ENCODE results near the gene SLCO2B1. TPM values are rescaled to one million over a fixed set of nuclear protein-coding genes. Genes with fewer than 3 reads are reported as not detected.

Gene SLCO2B1
- total RNA-seq, 4 donors from 2014 or later = 50.4 to 160 (median 66.3) TPM

DNA sequence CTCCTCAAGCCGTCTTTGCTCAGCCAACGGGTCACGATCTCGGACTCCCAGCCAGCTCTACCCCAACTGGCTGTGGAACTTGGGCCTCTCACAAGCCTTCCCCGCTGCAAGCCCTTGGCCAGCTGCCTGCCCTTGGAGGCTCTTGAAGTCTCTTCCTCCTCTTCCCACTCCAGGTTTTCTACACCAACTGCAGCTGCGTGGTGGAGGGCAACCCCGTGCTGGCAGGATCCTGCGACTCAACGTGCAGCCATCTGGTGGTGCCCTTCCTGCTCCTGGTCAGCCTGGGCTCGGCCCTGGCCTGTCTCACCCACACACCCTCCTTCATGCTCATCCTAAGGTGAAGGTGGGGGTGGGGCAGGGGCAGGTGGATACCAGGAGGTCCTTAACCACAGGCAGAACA is 49.1 kb downstream of the SLCO2B1 start:
- TF ChIP-seq EP300 (IDR thresholded peaks at IDR 0.05) (no peak), POLR2A (IDR thresholded peaks at IDR 0.05) (no peak)
- TF ChIP-seq, protein P1, sequence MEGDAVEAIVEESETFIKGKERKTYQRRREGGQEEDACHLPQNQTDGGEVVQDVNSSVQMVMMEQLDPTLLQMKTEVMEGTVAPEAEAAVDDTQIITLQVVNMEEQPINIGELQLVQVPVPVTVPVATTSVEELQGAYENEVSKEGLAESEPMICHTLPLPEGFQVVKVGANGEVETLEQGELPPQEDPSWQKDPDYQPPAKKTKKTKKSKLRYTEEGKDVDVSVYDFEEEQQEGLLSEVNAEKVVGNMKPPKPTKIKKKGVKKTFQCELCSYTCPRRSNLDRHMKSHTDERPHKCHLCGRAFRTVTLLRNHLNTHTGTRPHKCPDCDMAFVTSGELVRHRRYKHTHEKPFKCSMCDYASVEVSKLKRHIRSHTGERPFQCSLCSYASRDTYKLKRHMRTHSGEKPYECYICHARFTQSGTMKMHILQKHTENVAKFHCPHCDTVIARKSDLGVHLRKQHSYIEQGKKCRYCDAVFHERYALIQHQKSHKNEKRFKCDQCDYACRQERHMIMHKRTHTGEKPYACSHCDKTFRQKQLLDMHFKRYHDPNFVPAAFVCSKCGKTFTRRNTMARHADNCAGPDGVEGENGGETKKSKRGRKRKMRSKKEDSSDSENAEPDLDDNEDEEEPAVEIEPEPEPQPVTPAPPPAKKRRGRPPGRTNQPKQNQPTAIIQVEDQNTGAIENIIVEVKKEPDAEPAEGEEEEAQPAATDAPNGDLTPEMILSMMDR (IDR thresholded peaks at IDR 0.05) = no peak
- WGBS, 2 donors = 68 to 69% methylated on average over 10 of the region's 10 CpGs
- DNase-seq (ENCODE audit: low spot score in 2 of 2) = no peak

DNA sequence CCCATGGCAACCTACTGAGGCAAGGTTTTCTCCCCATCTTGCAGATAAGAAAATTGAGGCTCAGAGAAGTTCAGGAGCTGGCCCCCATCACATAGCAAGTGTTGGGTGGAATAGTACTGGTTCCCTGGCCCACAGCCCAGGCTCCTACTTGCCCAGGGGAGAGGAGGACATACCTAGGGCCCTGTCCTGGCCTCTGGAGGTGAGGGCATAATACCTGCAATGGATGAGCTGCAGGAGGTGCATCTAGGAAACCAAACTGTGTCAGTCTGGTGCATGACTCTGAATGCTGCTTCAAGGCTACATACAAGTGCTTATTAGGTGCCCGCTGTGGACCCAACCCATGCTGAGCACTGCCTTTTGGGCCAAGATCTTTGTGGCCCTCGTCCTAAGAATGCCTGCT is 49.6 kb downstream of the SLCO2B1 start:
- no peak overlapping the region for H3K27ac ChIP-seq
- TF ChIP-seq, protein P1 (IDR thresholded peaks at IDR 0.05) = no peak
- no peak for TF ChIP-seq EP300 (IDR thresholded peaks at IDR 0.05)
- TF ChIP-seq POLR2A (IDR thresholded peaks at IDR 0.05) = no peak
- 75 to 93% methylated on average over 2 of the region's 2 CpGs for WGBS, 2 donors
- no peaks in the 10 kb centered on the region for H3K27me3 ChIP-seq
- peaks cover 0 to 5% (median 0%) of the 10 kb centered on the region in 3 donors for H3K36me3 ChIP-seq
- peaks cover 0 to 9% (median 1%) of the 10 kb centered on the region in 4 donors for H3K4me1 ChIP-seq
- H3K4me3 ChIP-seq = no peak overlapping the region
- DNase-seq (ENCODE audit: low spot score in 2 of 2) = no peak
- no peaks in the 10 kb centered on the region for H3K9me3 ChIP-seq

More for the DNA sequence above, 49.1 kb downstream of the SLCO2B1 start:
- no peak overlapping the region for H3K4me3 ChIP-seq
- H3K4me1 ChIP-seq = peaks cover 0 to 13% (median 2%) of the 10 kb centered on the region in 4 donors
- no peak overlapping the region for H3K27ac ChIP-seq
- no peaks in the 10 kb centered on the region for H3K9me3 ChIP-seq
- H3K27me3 ChIP-seq = no peaks in the 10 kb centered on the region
- H3K36me3 ChIP-seq = peaks cover 0 to 5% (median 0%) of the 10 kb centered on the region in 3 donors

DNA sequence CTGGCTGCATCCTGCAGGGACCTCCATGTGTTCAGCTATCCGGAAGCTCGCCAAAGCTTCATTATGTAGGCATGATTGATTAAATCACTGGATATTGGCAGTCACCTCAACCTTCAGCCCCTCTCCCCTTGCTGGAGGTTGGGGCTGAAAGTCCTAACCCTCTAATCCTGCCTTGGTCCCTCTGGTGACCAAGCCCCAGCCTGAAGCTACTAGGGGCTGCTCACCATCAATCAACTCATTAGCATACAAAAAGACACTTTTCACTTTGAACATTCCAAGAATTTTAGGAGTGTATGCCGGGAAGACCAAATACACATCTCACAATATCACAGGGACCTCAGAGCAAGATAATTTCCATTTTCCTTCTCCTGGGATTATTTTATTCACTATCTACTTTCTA is 50.9 kb downstream of the SLCO2B1 start:
- 71% methylated on average over 3 of the region's 3 CpGs for WGBS, 2 donors
- Histone ChIP-seq H3K36me3 (peaks cover 0 to 5% (median 0%) of the 10 kb centered on the region in 3 donors), H3K27me3 (no peaks in the 10 kb centered on the region), H3K4me1 (no peaks in the 10 kb centered on the region), H3K9me3 (no peaks in the 10 kb centered on the region), H3K27ac (no peak overlapping the region), H3K4me3 (no peak overlapping the region)
- no peak for DNase-seq (ENCODE audit: low spot score in 2 of 2)
- TF ChIP-seq, protein P1 (IDR thresholded peaks at IDR 0.05) = no peak
- TF ChIP-seq EP300 (IDR thresholded peaks at IDR 0.05) (no peak), POLR2A (IDR thresholded peaks at IDR 0.05) (no peak)

DNA sequence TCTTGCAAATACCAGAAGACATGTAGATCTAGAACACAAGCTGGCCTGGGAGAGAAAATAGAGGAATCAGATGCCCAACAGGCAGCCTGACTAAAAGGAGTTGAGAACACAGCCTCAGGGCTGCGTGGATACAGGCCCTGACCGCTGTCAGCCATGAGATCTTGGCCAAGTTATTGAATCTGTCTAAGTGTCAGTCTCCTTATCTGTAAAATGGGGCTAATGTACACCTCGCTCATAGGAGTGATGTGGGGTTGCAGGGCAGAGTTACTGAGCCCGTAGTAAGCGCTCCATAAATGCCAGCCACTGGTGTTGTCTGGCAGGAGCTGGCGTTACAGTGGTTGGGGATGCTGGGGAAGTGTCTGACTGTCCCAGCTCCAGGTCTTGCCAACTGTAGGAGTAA is 51.3 kb downstream of the SLCO2B1 start:
- Histone ChIP-seq H3K27ac (no peak overlapping the region), H3K9me3 (no peaks in the 10 kb centered on the region), H3K27me3 (no peaks in the 10 kb centered on the region), H3K36me3 (peaks cover 0 to 5% (median 0%) of the 10 kb centered on the region in 3 donors), H3K4me3 (no peak overlapping the region), H3K4me1 (no peaks in the 10 kb centered on the region)
- TF ChIP-seq, protein P1 (IDR thresholded peaks at IDR 0.05) = no peak
- TF ChIP-seq EP300 (IDR thresholded peaks at IDR 0.05) (no peak), POLR2A (IDR thresholded peaks at IDR 0.05) (no peak)
- no peak for DNase-seq (ENCODE audit: low spot score in 2 of 2)
- WGBS, 2 donors = 92 to 94% methylated on average over 6 of the region's 6 CpGs

DNA sequence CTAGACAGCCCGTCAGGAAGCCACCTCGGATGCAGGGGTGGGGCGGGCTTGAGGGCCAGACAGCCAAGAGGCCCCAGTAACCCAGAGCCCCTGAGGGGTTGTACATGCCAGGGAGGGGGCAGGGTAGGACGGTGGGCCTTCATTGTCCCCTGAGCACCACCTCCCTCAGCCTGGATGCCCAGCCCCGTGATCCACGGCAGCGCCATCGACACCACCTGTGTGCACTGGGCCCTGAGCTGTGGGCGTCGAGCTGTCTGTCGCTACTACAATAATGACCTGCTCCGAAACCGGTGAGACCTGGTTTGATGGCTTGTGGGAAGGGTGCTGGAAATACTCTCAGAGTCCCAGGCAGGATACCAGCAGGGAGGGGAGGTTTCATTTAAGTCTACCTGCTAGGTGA is 52.2 kb downstream of the SLCO2B1 start:
- Histone ChIP-seq H3K9me3 (no peaks in the 10 kb centered on the region), H3K36me3 (no peaks in the 10 kb centered on the region), H3K4me3 (no peak overlapping the region), H3K27ac (no peak overlapping the region), H3K27me3 (no peaks in the 10 kb centered on the region), H3K4me1 (no peaks in the 10 kb centered on the region)
- 81 to 86% methylated on average over 13 of the region's 13 CpGs for WGBS, 2 donors
- TF ChIP-seq EP300 (IDR thresholded peaks at IDR 0.05) = no peak
- no peak for DNase-seq (ENCODE audit: low spot score in 2 of 2)

DNA sequence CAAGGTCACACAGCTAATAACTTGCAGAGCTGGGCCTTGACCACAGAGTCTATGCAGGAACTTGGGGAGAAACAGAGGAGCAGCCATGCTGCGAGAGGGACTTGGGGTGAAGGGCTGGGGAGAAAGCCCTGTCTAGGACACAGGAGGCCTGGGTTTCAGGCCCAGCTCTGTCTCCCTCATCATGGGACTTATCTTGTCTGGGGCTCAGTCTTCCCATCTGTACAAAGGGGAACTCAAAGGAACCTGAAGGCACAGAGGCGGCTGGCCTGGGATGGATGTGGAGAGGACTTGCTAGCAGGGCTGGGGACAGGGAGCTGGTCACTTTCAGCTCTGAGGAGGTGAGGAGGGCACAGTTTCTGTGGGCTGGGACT is 52.7 kb downstream of the SLCO2B1 start:
- H3K4me1 ChIP-seq = no peaks in the 10 kb centered on the region
- TF ChIP-seq, protein P1 (IDR thresholded peaks at IDR 0.05) = no peak
- TF ChIP-seq POLR2A (IDR thresholded peaks at IDR 0.05) = no peak
- no peak for TF ChIP-seq EP300 (IDR thresholded peaks at IDR 0.05)
- H3K9me3 ChIP-seq = no peaks in the 10 kb centered on the region
- no peak for DNase-seq (ENCODE audit: low spot score in 2 of 2)
- H3K36me3 ChIP-seq = no peaks in the 10 kb centered on the region
- H3K27me3 ChIP-seq = no peaks in the 10 kb centered on the region
- 93 to 100% methylated on average over 2 of the region's 2 CpGs for WGBS, 2 donors
- no peak overlapping the region for H3K27ac ChIP-seq
- H3K4me3 ChIP-seq = no peak overlapping the region

Data from tibial nerve (tissue), 4 donors.